IPS DF 4.7 (cell line): ENCODE data around the gene ZNF440.
"Not testable (repeated sequence)": the region's sequence is repeated elsewhere in the genome, so short reads cannot be mapped to it uniquely, and the experiment has no call there.

Experiments
- DNase-seq: peaks from one replicate; pipeline ENCODE4 v3.0.0-alpha.2; 2013; ENCODE audit warnings: low spot score; ENCODE audit errors: extremely low read depth

ZNF440 gene

GRCh38 chr19:11814029-11814699, at the start of gene ZNF440:
Gene ZNF440, plus strand, starts transcription at chr19:11814273. Its CDS starts 175 bp downstream, at chr19:11814448.
- peak; percentile 58 for DNase-seq

DNA sequence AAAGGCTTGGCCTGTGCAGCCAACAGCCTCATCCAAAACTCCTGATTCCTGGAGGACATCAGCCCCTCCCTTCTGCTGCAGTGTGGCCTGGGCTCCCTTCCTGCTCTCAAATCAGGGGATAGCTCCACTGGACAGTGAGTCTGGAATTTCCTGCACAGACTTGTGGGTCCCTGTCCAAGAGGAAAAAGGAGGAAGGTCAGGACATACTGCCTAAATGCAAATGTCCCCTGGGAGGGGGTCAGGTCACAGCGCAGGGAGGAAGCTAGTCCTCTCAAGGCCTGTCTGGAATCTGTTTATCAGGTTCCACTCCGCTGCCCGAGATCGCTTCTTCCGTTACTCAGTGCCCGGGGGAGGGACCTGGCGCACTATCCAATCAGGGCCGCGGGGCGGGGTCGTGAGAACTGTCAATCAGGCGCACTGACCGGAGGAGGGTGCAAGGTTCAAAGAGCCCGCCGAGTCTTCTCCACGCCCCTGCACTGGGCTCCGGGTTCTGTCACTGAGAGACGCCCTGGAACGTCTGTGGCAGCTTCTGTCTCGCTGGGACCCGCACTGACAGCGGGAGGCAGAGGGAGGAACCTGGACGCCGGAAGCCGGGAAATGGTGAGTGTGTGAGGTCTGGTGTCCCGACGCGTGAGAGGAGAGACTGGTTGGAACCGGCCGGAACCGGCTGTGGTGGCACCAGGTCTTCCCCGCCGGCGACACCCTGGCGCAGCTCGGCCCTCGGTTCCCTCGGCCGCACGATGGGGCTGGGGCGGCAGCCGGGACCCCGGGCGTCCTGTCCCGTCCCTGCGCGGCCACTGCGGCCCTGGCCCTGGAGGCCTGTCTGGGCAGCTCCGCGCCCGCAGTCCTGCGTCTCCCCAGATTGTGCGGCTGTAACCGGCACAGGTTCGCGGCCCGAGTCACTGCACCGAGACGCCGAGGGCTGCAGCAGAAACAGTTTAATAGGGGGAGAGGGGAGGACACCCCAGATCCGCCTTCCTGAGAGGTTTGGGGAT, 47.2 kb upstream of the ZNF440 start, which contains the start of gene ZNF441:
TSS of gene ZNF441 (plus strand) at position 404 of the 995 bp plus-strand sequence. CDS start at position 598, 194 bp downstream.
- peak; percentile 64 for DNase-seq

GRCh38 chr19:11767633-11768133, 46.4 kb upstream of the ZNF440 start:
- no peak for DNase-seq

DNA sequence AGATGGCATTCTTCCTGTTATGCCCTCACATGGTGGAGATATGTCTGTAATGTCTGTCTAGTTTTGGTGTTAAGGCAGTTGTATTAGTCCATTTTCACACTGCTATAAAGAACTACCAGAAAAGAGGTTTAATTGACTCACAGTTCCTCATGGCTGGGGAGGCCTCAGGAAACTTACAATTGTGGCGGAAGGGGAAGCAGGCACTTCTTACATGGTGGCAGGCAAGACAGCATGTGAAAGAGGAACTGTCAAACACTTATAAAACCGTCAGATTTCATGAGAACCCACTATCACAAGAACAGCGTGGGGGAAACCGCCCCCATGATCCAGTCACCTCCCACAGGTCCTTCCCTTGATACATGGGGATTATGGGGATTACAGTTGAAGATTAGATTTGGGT, 44.1 kb upstream of the ZNF440 start:
- DNase-seq: no peak

DNA sequence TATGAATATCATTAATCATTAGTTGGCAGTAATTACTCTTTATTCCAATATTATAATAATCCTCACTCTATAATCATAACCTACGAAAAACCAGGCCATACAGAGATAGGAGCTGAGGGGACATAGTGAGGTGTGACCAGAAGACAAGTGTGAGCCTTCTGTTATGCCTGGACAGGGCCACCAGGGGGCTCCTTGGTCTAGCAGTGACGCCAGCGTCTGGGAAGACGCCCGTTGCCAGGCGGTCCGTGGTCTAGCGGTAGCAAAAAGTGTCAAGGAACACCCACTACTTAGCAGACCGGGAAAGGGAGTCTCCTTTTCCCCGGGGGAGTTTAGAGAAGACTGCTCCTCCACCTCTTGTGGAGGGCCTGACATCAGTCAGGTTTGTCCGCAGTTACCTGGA, 42.6 kb upstream of the ZNF440 start:
- not testable (repeated sequence) for DNase-seq

GRCh38 chr19:11776669-11777068, 37.4 kb upstream of the ZNF440 start:
- not testable (repeated sequence) for DNase-seq

DNA sequence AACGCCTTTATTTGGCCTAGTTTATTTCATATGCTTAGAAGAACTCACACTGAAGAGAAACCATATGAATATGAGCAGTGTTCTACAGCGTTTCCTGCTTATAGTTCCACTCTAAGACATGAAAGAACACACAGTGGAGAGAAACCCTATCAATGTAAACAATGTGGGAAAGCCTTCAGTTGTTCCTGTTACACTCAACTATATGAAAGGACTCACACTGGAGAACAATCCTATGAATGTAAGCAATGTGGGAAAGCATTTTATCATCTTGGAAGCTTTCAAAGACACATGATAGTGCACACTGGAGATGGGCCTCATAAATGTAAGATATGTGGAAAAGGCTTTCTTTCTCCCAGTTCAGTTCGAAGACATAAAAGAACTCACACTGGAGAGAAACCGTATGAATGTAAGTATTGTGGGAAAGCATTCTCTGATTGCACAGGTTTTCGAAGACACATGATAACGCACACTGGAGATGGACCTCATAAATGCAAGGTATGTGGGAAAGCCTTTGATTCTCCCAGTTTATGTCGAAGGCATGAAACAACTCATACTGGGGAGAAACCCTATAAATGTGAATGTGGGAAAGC, 33.5 kb upstream of the ZNF440 start:
- DNase-seq: no peak

DNA sequence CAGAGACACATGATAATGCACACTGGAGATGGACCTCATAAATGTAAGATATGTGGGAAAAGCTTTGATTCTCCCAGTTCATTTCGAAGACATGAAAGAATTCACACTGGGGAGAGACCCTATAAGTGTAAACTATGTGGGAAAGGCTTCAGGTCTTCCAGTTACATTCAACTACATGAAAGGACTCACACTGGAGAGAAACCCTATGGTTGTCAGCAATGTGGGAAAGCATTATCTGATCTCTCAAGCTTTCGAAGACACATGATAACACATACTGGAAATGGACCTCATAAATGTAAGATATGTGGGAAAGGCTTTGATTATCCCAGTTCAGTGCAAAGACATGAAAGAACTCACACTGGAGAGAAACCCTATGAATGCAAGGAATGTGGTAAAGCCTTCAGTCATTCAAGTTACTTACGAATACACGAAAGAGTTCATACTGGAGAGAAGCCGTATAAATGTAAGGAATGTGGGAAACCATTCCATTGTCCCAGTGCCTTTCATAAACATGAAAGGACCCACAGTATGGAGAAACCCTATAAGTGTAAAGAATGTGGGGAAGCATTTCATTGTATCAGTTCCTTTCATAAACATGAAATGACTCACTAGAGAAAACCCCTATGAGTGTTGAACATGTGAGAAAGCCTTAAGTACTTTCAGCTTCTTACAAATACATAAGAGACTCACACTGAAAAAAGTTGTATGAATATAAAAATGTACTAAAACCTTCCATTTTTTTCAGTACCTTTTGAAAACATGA, 32.6 kb upstream of the ZNF440 start:
- DNase-seq: no peak

- no peak for DNase-seq
Measured at GRCh38 chr19:11783767-11784166, 30.3 kb upstream of the ZNF440 start.

GRCh38 chr19:11784356-11784755, 29.7 kb upstream of the ZNF440 start:
- no peak for DNase-seq

GRCh38 chr19:11787536-11787935, 26.5 kb upstream of the ZNF440 start:
- DNase-seq: no peak

DNA sequence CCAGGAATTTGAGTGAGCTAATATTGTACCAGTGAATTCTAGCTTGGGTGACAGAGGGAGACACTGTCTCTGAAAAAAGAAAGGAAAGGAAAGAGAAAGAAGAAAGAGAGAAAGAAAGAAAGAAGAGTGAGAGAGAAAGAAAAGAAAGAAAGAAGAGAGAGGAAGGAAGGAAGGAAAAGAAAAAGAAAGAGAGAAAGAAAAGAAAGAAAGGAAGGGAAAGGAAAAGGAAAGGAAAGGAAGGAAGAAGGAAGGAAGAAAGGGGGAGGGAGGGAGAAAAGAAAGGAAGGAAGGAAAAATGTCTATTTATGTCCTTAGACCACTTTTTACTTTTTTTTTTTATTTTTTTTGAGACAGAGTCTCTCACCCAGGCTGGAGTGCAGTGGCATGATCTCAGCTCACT, 21.1 kb upstream of the ZNF440 start:
- DNase-seq: no peak

- DNase-seq: no peak
Measured at GRCh38 chr19:11797491-11797890, 16.6 kb upstream of the ZNF440 start.

- peak; percentile 79 for DNase-seq
Measured at GRCh38 chr19:11798391-11799330, 15.4 kb upstream of the ZNF440 start, which contains the start of gene ZNF491. Gene ZNF491, plus strand, starts transcription at chr19:11798523. Its CDS starts 7,431 bp downstream, at chr19:11805954.

- no peak for DNase-seq
Measured at GRCh38 chr19:11806354-11807098, 7.5 kb upstream of the ZNF440 start.

DNA sequence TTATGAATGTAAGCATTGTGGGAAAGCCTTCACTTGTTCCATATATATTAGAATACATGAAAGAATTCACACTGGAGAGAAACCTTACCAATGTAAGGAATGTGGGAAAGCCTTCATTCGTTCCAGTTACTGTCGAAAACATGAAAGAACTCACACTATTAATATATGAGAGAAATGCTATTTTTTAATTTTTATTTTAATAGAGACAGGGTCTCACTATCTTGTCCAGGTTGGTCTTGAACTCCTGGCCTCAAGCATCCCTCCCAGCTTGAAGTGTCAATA, 7.0 kb upstream of the ZNF440 start:
- no peak for DNase-seq

DNA sequence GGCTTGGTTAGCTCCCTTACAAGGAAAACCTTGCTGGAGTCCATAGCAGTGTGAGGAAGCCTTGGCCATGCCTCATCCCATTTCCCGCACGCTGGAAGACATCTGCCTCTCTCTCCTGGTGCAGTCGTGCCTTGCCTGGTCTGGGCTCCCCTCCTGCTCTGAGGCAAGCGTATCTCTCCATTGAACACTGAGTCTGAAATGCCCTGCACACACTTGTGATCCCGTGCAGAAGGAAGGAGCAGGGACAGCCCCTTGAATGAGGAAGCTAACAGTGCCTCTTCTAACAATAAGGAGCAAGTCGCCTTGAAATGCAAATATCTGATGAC, 407 bp upstream of the ZNF440 start:
- DNase-seq: no peak

DNA sequence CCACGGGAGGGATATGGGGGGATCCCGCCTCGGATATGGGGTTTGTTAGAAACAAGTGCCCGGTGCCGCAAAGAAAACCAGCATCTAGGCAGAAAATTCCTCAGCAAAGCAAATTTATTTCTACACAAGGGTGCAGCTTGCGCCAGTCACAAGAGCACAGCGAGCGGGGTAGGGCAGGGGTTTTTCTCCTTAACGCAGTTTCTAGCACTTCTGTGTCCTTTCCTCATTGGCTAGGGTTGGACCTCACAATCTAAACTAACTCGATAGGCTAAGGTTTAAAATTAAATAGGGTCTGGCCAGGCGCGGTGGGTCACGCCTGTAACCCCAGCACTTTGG, 595 bp downstream of the ZNF440 start:
- no peak for DNase-seq

GRCh38 chr19:11821474-11822109, 7.5 kb downstream of the ZNF440 start:
- DNase-seq: no peak
